ENCODE results near the gene GRAP2. TPM values are rescaled to one million over a fixed set of nuclear protein-coding genes. Genes with fewer than 3 reads are reported as not detected.

The GRAP2 gene
- polyA plus RNA-seq, 1 of the 3 experiments (the other 2 are of a cell fraction) = 0.13 TPM

- Histone ChIP-seq H3K4me2 (no peak overlapping the region), H3K79me2 (ENCODE audit: insufficient read depth) (no peaks in the 10 kb centered on the region), H3K4me1 (ENCODE audit: control insufficient read depth in 1 of 2, insufficient read depth in 2 of 2, low read depth in 1 of 2, low read length in 1 of 2) (peaks cover 0 to 5% of the 10 kb centered on the region in 2 experiments; a peak in 2 of 4 replicates), H3F3A (replicated peaks; ENCODE audit: insufficient read depth) (peaks cover 7% of the 10 kb centered on the region), H3K9me3 (no peaks in the 10 kb centered on the region), H3K9me2 (no peaks in the 10 kb centered on the region), H3K4me3 (ENCODE audit: low read depth in 2 of 2, low read length in 1 of 2) (no peak overlapping the region), H3K27ac (ENCODE audit: low read depth in 2 of 2, low read length in 1 of 2) (no peak overlapping the region), H3K27me3 (ENCODE audit: insufficient read depth) (no peaks in the 10 kb centered on the region), H4K20me1 (ENCODE audit: insufficient read depth) (no peaks in the 10 kb centered on the region), H2AFZ (ENCODE audit: low read depth) (no peak overlapping the region), H3K36me3 (replicated peaks in 1 of 2; ENCODE audit: control insufficient read depth in 1 of 2, insufficient read depth in 2 of 2, low read length in 1 of 2) (no peaks in the 10 kb centered on the region), H3K9ac (no peak overlapping the region)
- ChIA-PET CTCF (no interaction called here), POLR2A (no interaction called here)
- no peak for DNase-seq
- WGBS (ENCODE audit: low lambda C conversion rate) = 67% methylated on average over 3 of the region's 5 CpGs
- TF ChIP-seq GATA2 (CRISPR knock-in tag; IDR thresholded peaks at IDR 0.05) (no peak), IRF3 (IDR thresholded peaks at IDR 0.05; ENCODE audit: low read depth, low read length) (no peak), REST (IDR thresholded peaks at IDR 0.05; ENCODE audit: low read depth, low read length) (no peak), CHD2 (IDR thresholded peaks at IDR 0.05; ENCODE audit: low read length, partially characterized antibody) (no peak), GABPA (IDR thresholded peaks at IDR 0.05; ENCODE audit: low read depth) (no peak)
Measured at GRCh38 chr22:39965748-39966147, 64.9 kb downstream of the GRAP2 start.

GRCh38 chr22:39966470-39966869, 65.6 kb downstream of the GRAP2 start:
- H3K9me2 ChIP-seq = no peaks in the 10 kb centered on the region
- ChIA-PET POLR2A (no interaction called here), CTCF (no interaction called here)
- H3K4me3 ChIP-seq (ENCODE audit: low read depth in 2 of 2, low read length in 1 of 2) = no peak overlapping the region
- H3K4me2 ChIP-seq = no peak overlapping the region
- peaks cover 0 to 5% of the 10 kb centered on the region in 2 experiments; a peak in 2 of 4 replicates for H3K4me1 ChIP-seq (ENCODE audit: control insufficient read depth in 1 of 2, insufficient read depth in 2 of 2, low read depth in 1 of 2, low read length in 1 of 2)
- H3K79me2 ChIP-seq (ENCODE audit: insufficient read depth) = no peaks in the 10 kb centered on the region
- no peak overlapping the region for H3K9ac ChIP-seq
- WGBS (ENCODE audit: low lambda C conversion rate) = 88% methylated on average over 2 of the region's 2 CpGs
- no peaks in the 10 kb centered on the region for H4K20me1 ChIP-seq (ENCODE audit: insufficient read depth)
- H3K36me3 ChIP-seq (replicated peaks in 1 of 2; ENCODE audit: control insufficient read depth in 1 of 2, insufficient read depth in 2 of 2, low read length in 1 of 2) = no peaks in the 10 kb centered on the region
- no peak for TF ChIP-seq PBX3 (IDR thresholded peaks at IDR 0.05)
- no peak for TF ChIP-seq POLR2AphosphoS5 (IDR thresholded peaks at IDR 0.05; ENCODE audit: low read depth, low read length)
- no peak for TF ChIP-seq RCOR1 (IDR thresholded peaks at IDR 0.05; ENCODE audit: low read length)
- no peak for TF ChIP-seq RFX5 (IDR thresholded peaks at IDR 0.05; ENCODE audit: low read length)
- TF ChIP-seq TEAD4 (IDR thresholded peaks at IDR 0.05; ENCODE audit: borderline replicate concordance, insufficient read depth) = no peak
- no peak for TF ChIP-seq MEF2A (IDR thresholded peaks at IDR 0.05; ENCODE audit: borderline replicate concordance, low read depth)
- H3K27me3 ChIP-seq (ENCODE audit: insufficient read depth) = no peaks in the 10 kb centered on the region
- H2AFZ ChIP-seq (ENCODE audit: low read depth) = no peak overlapping the region
- H3K27ac ChIP-seq (ENCODE audit: low read depth in 2 of 2, low read length in 1 of 2) = no peak overlapping the region
- H3F3A ChIP-seq (replicated peaks; ENCODE audit: insufficient read depth) = peaks cover under 1% of the 10 kb centered on the region
- no peaks in the 10 kb centered on the region for H3K9me3 ChIP-seq
- no peak for DNase-seq
